Measurements from ENCODE around the gene ADAM15.

DNA sequence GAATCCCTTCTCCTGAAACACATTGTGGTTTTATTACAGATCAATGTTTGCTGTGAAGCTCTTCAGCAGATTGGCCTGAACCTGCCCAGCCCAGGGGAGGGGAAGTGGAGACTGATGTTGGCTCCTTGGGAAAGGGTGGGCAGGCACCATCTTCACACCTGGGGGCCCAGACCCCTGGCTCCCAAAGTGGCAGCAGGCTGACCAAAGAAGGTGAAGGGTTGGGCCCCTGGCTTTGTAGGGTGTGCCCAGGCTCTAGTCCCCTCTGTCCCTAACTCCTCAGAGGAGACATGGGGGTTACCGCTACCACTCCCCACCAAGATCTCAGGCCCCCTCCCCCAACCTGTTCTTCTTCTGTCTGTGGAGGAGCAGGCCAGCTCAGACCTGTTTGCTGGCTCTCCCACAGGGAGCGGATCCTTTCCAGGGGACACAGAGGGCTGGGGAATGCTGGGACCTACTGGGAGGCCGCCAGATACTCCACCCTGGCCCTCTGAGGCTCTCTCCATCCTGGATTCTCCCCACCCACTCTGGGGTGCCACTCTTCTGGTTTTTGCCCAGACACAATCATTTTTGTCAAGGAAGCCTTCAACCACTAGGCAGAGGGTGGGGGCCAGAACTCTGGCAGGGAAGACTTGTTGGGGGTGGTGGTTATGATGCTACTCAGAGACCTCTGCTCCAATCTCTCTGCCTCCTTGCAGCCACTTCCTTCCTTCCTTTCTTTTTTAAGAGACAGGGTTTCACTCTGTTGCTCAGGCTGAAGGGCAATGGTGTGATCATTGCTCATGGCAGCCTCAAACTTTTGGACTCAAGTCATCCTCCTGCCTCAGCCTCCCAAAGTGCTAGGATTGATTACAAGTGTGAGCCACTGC lies 22.5 kb downstream of the ADAM15 start:
- TF ChIP-seq, protein P1, sequence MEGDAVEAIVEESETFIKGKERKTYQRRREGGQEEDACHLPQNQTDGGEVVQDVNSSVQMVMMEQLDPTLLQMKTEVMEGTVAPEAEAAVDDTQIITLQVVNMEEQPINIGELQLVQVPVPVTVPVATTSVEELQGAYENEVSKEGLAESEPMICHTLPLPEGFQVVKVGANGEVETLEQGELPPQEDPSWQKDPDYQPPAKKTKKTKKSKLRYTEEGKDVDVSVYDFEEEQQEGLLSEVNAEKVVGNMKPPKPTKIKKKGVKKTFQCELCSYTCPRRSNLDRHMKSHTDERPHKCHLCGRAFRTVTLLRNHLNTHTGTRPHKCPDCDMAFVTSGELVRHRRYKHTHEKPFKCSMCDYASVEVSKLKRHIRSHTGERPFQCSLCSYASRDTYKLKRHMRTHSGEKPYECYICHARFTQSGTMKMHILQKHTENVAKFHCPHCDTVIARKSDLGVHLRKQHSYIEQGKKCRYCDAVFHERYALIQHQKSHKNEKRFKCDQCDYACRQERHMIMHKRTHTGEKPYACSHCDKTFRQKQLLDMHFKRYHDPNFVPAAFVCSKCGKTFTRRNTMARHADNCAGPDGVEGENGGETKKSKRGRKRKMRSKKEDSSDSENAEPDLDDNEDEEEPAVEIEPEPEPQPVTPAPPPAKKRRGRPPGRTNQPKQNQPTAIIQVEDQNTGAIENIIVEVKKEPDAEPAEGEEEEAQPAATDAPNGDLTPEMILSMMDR (conservative IDR thresholded peaks at IDR 0.05; ENCODE audit: low read length) = no peak
- TF ChIP-seq EZH2phosphoT487 (IDR thresholded peaks at IDR 0.05; ENCODE audit: borderline replicate concordance) = no peak

Measured in Loucy (cell line).